ENCODE results near the gene SELENOM.
A peak's percentile ranks its signal among the peaks of the same experiment; 100 is the strongest.

The SELENOM gene

GRCh38 chr22:31092161-31092560, 15.2 kb downstream of the SELENOM start:
- H3K4me3 ChIP-seq, result no peak overlapping the region
- peaks cover 40 to 99% (median 88%) of the 10 kb centered on the region in 11 experiments for H3K36me3 ChIP-seq

GRCh38 chr22:31091106-31091975, 16.0 kb downstream of the SELENOM start:
- Histone ChIP-seq H3K27ac (no peak overlapping the region), H3K4me2 (no peak overlapping the region), H3K9me3 (replicated peaks in 1 of 11) (no peaks in the 10 kb centered on the region), H3K27me3 (no peaks in the 10 kb centered on the region), H4K20me1 (peaks cover 0 to 34% (median 4%) of the 10 kb centered on the region in 11 experiments; a peak in 8 of 22 replicates), H3K4me1 (peaks cover 0 to 58% (median 51%) of the 10 kb centered on the region in 10 experiments; a peak in 18 of 20 replicates), H3K9ac (peak overlapping the region in 2 of 11 experiments; percentile 2 to 9; a peak in 2 of 22 replicates), H3K4me3 (no peak overlapping the region), H3K36me3 (peaks cover 32 to 96% (median 80%) of the 10 kb centered on the region in 11 experiments)
- no peak for TF ChIP-seq Cebpa-rat (IDR thresholded peaks at IDR 0.05)

More at GRCh38 chr22:31092161-31092560, 15.2 kb downstream of the SELENOM start:
- Histone ChIP-seq H4K20me1 (peaks cover 0 to 40% (median 4%) of the 10 kb centered on the region in 11 experiments; a peak in 8 of 22 replicates), H3K27me3 (no peaks in the 10 kb centered on the region), H3K9ac (peak overlapping the region in 5 of 11 experiments; percentile 1 to 59 (median 30); a peak in 4 of 22 replicates), H3K27ac (no peak overlapping the region), H3K4me2 (peak overlapping the region in 8 of 11 experiments; percentile 28 to 80 (median 68); a peak in 15 of 22 replicates), H3K4me1 (peaks cover 0 to 50% (median 42%) of the 10 kb centered on the region in 10 experiments; a peak in 16 of 20 replicates), H3K9me3 (replicated peaks in 1 of 11) (no peaks in the 10 kb centered on the region)
- TF ChIP-seq Cebpa-rat (IDR thresholded peaks at IDR 0.05), result no peak

- TF ChIP-seq Cebpa-rat (IDR thresholded peaks at IDR 0.05), result no peak
- Histone ChIP-seq H3K4me2 (no peak overlapping the region), H3K4me1 (peaks cover 6 to 67% (median 60%) of the 10 kb centered on the region in 10 experiments), H3K9me3 (replicated peaks in 1 of 11) (no peaks in the 10 kb centered on the region), H3K4me3 (no peak overlapping the region), H3K9ac (no peak overlapping the region), H3K27ac (no peak overlapping the region), H3K36me3 (peaks cover 24 to 87% (median 72%) of the 10 kb centered on the region in 11 experiments), H3K27me3 (no peaks in the 10 kb centered on the region), H4K20me1 (peaks cover 0 to 31% (median 4%) of the 10 kb centered on the region in 11 experiments; a peak in 8 of 22 replicates)
These were observed 16.9 kb downstream of the SELENOM start for GRCh38 chr22:31090217-31091085.

- Histone ChIP-seq H3K27ac (peak overlapping the region in 5 of 11 experiments; percentile 10 to 52 (median 29); a peak in 2 of 22 replicates), H3K36me3 (peaks cover 14 to 77% (median 62%) of the 10 kb centered on the region in 11 experiments), H3K9me3 (replicated peaks in 1 of 11) (no peaks in the 10 kb centered on the region), H3K4me2 (peak overlapping the region in 7 of 11 experiments; percentile 4 to 98 (median 32); a peak in 11 of 22 replicates), H3K4me1 (peaks cover 6 to 71% (median 60%) of the 10 kb centered on the region in 10 experiments), H3K27me3 (no peaks in the 10 kb centered on the region), H3K9ac (peak overlapping the region in 9 of 11 experiments; percentile 7 to 95 (median 48); a peak in 12 of 22 replicates), H4K20me1 (peaks cover 0 to 30% (median 4%) of the 10 kb centered on the region in 11 experiments; a peak in 8 of 22 replicates), H3K4me3 (no peak overlapping the region)
- no peak for TF ChIP-seq Cebpa-rat (IDR thresholded peaks at IDR 0.05)
These were observed 17.9 kb downstream of the SELENOM start for GRCh38 chr22:31089160-31090100.

- H3K9me3 ChIP-seq (replicated peaks in 1 of 11), result no peaks in the 10 kb centered on the region
- no peaks in the 10 kb centered on the region for H3K27me3 ChIP-seq
- H3K4me1 ChIP-seq, result peaks cover 15 to 79% (median 68%) of the 10 kb centered on the region in 10 experiments
- peak overlapping the region in 5 of 11 experiments; percentile 10 to 52 (median 29); a peak in 3 of 22 replicates for H3K27ac ChIP-seq
- H3K9ac ChIP-seq, result peak overlapping the region in 9 of 11 experiments; percentile 7 to 97 (median 48); a peak in 12 of 22 replicates
- no peak for TF ChIP-seq Cebpa-rat (IDR thresholded peaks at IDR 0.05)
- H4K20me1 ChIP-seq, result peaks cover 0 to 23% (median 3%) of the 10 kb centered on the region in 11 experiments; a peak in 9 of 22 replicates
- peak overlapping the region in 7 of 11 experiments; percentile 13 to 100 (median 54); a peak in 13 of 22 replicates for H3K4me2 ChIP-seq
- H3K36me3 ChIP-seq, result peaks cover 10 to 67% (median 54%) of the 10 kb centered on the region in 11 experiments
- no peak overlapping the region for H3K4me3 ChIP-seq
These were observed 19.0 kb downstream of the SELENOM start for GRCh38 chr22:31088233-31088986.

- Histone ChIP-seq H3K9ac (peak overlapping the region in 7 of 11 experiments; percentile 15 to 97 (median 56); a peak in 8 of 22 replicates), H3K4me1 (peaks cover 21 to 79% (median 71%) of the 10 kb centered on the region in 10 experiments)
These were observed 19.6 kb downstream of the SELENOM start for GRCh38 chr22:31087744-31088215.

More at GRCh38 chr22:31087744-31088215, 19.6 kb downstream of the SELENOM start:
- no peak for TF ChIP-seq Cebpa-rat (IDR thresholded peaks at IDR 0.05)
- H3K27ac ChIP-seq, result peak overlapping the region in 4 of 11 experiments; percentile 13 to 100 (median 99); a peak in 3 of 22 replicates
- H4K20me1 ChIP-seq, result peaks cover 0 to 23% (median 4%) of the 10 kb centered on the region in 11 experiments; a peak in 8 of 22 replicates
- H3K4me2 ChIP-seq, result peak overlapping the region in 8 of 11 experiments; percentile 6 to 100 (median 98); a peak in 9 of 22 replicates
- no peak overlapping the region for H3K4me3 ChIP-seq
- H3K9me3 ChIP-seq (replicated peaks in 1 of 11), result no peaks in the 10 kb centered on the region
- H3K36me3 ChIP-seq, result peaks cover 10 to 61% (median 48%) of the 10 kb centered on the region in 11 experiments
- H3K27me3 ChIP-seq, result no peaks in the 10 kb centered on the region
